K562 (cell line): ENCODE data around the gene TLE6. TPM values are rescaled to one million over a fixed set of nuclear protein-coding genes. Genes with fewer than 3 reads are reported as not detected.
A peak's percentile ranks its signal among the peaks of the same experiment; 100 is the strongest.

Experiments
- SRSF3 ChIP-seq: fragments of 200-400 bp; formaldehyde crosslinking; IDR thresholded peaks from 2 replicates; pipeline ENCODE4 v1.6.1; 2016; ENCODE audit warnings: mild to moderate bottlenecking, low read length, moderate library complexity; ENCODE audit not compliant: insufficient read depth
- ZBTB43 ChIP-seq: sonication (generic); formaldehyde crosslinking; IDR thresholded peaks from 2 replicates; pipeline ENCODE4 v1.8.0; 2023; ENCODE audit warnings: mild to moderate bottlenecking, missing genetic modification reagents
- polyA plus RNA-seq, 8 experiments: library from polyadenylated mRNA; depleted of rRNA in 4 of 8; stranded (reverse) in 5 of 8; unstranded in 3 of 8; fragments of >200 nt; fragmentation: Nextera tagmentation in 2 of 8; fragmentation: Illumina TruSeq in 1 of 8; extraction: Ambion mirVana in 2 of 8; extraction: Trizol in 1 of 8; gene quantifications; 2 replicates each; pipeline versions ENCODE4 v1.2.1 to v1.2.3, GENCODE V29; 2011 to 2014; ENCODE audit warnings: inconsistent platforms in 1 of 8, missing spikeins in 1 of 8
- total RNA-seq, 7 experiments: library from RNA; depleted of rRNA in 6 of 7; stranded (reverse); fragments of >200 nt in 6 of 7; fragmentation: Illumina TruSeq in 2 of 7; extraction: Trizol in 2 of 7; gene quantifications; 2 replicates each; pipeline versions ENCODE4 v1.2.1 to v1.2.3, GENCODE V29; 2011 to 2021; ENCODE audit warnings: low replicate concordance in 1 of 7
- TF ChIP-seq, protein P1 (sequence below): fragments of 200-800 bp; sonication (Bioruptor generic); IDR thresholded peaks from 2 replicates; pipeline ENCODE4 v1.6.1; 2016; ENCODE audit warnings: missing genetic modification characterization, missing compliant biosample characterization
- TF ChIP-seq, protein P2 (sequence below): IDR thresholded peaks from 2 replicates; pipeline ENCODE4 v1.6.1; 2016; ENCODE audit warnings: missing genetic modification characterization, missing compliant biosample characterization

TLE6 gene
- total and polyA plus RNA-seq, 9 of the 15 experiments (the other 6 are each of a cell fraction or from before 2014, with no cell fraction given): 1.1 to 6.1 (median 2.5) TPM

DNA sequence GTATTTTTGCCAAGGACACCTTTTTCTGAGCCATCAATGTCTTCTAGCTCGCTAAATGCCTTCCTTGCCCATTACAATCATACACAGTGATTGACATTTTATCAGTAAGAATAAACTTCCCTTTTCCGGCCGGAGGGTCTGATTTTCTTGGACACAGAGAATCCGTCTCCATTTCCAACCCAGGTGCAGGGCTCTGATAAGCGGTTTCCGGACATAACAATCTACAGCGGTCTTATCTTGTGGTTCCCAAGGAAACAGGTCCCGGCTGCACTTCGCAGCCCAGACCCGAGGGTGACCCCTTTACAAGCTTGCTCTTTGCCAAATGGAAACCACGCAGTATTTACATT is 27.5 kb upstream of the TLE6 start (continued):
- TF ChIP-seq SRSF3 (no peak), ZBTB43 (no peak)
- TF ChIP-seq, protein P1, sequence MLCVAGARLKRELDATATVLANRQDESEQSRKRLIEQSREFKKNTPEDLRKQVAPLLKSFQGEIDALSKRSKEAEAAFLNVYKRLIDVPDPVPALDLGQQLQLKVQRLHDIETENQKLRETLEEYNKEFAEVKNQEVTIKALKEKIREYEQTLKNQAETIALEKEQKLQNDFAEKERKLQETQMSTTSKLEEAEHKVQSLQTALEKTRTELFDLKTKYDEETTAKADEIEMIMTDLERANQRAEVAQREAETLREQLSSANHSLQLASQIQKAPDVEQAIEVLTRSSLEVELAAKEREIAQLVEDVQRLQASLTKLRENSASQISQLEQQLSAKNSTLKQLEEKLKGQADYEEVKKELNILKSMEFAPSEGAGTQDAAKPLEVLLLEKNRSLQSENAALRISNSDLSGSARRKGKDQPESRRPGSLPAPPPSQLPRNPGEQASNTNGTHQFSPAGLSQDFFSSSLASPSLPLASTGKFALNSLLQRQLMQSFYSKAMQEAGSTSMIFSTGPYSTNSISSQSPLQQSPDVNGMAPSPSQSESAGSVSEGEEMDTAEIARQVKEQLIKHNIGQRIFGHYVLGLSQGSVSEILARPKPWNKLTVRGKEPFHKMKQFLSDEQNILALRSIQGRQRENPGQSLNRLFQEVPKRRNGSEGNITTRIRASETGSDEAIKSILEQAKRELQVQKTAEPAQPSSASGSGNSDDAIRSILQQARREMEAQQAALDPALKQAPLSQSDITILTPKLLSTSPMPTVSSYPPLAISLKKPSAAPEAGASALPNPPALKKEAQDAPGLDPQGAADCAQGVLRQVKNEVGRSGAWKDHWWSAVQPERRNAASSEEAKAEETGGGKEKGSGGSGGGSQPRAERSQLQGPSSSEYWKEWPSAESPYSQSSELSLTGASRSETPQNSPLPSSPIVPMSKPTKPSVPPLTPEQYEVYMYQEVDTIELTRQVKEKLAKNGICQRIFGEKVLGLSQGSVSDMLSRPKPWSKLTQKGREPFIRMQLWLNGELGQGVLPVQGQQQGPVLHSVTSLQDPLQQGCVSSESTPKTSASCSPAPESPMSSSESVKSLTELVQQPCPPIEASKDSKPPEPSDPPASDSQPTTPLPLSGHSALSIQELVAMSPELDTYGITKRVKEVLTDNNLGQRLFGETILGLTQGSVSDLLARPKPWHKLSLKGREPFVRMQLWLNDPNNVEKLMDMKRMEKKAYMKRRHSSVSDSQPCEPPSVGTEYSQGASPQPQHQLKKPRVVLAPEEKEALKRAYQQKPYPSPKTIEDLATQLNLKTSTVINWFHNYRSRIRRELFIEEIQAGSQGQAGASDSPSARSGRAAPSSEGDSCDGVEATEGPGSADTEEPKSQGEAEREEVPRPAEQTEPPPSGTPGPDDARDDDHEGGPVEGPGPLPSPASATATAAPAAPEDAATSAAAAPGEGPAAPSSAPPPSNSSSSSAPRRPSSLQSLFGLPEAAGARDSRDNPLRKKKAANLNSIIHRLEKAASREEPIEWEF (CRISPR knock-in tag): peak; percentile 93
- TF ChIP-seq, protein P2, sequence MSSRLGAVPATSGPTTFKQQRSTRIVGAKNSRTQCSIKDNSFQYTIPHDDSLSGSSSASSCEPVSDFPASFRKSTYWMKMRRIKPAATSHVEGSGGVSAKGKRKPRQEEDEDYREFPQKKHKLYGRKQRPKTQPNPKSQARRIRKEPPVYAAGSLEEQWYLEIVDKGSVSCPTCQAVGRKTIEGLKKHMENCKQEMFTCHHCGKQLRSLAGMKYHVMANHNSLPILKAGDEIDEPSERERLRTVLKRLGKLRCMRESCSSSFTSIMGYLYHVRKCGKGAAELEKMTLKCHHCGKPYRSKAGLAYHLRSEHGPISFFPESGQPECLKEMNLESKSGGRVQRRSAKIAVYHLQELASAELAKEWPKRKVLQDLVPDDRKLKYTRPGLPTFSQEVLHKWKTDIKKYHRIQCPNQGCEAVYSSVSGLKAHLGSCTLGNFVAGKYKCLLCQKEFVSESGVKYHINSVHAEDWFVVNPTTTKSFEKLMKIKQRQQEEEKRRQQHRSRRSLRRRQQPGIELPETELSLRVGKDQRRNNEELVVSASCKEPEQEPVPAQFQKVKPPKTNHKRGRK (tag): no peak
